Ascending aorta (tissue), 2 donors: ENCODE results near the gene EFCAB13. TPM values are rescaled to one million over a fixed set of nuclear protein-coding genes. Genes with fewer than 3 reads are reported as not detected.
A peak's percentile ranks its signal among the peaks of the same experiment; 100 is the strongest.

Source experiments
- DNase-seq, 2 donors: peaks; one replicate each; pipeline ENCODE4 v3.0.0-alpha.2; 2019; ENCODE audit warnings: low spot score in 2 of 2
- H3K27ac ChIP-seq, 2 donors: fragments of 200-600 bp; sonication (generic); one replicate each; pipeline ENCODE4 v1.5.1; 2016 to 2017; ENCODE audit warnings: mild to moderate bottlenecking in 1 of 2
- H3K27me3 ChIP-seq: fragments of 200-600 bp; sonication (generic); one replicate; pipeline ENCODE4 v1.5.1; 2017
- H3K36me3 ChIP-seq, 2 donors: fragments of 200-600 bp; sonication (generic); one replicate each; pipeline ENCODE4 v1.5.1; 2016
- H3K4me1 ChIP-seq, 2 donors: fragments of 200-600 bp; sonication (generic); one replicate each; pipeline ENCODE4 v1.5.1; 2016 to 2017; ENCODE audit warnings: mild to moderate bottlenecking in 1 of 2
- H3K4me3 ChIP-seq, 2 donors: fragments of 200-600 bp; sonication (generic); one replicate each; pipeline ENCODE4 v1.5.1; 2016 to 2017; ENCODE audit warnings: mild to moderate bottlenecking in 1 of 2
- H3K9me3 ChIP-seq, 2 donors: fragments of 200-600 bp; sonication (generic); one replicate each; pipeline ENCODE4 v1.5.1; 2016
- intact Hi-C: fragments of 100-400 bp; cut with DNase I; formaldehyde crosslinking; loops from one replicate; pipeline ENCODE4 v1.15.1; 2023
- total RNA-seq: library from RNA; depleted of rRNA; stranded (reverse); fragments of >200 nt; gene quantifications from one replicate; pipeline ENCODE4 v1.1.0, GENCODE V29; 2016
- TF ChIP-seq, protein P1 (sequence below), 3 experiments: fragments of 200-600 bp in 2 of 3; fragments of 450-650 bp in 1 of 3; sonication (generic) in 2 of 3; IDR thresholded peaks; one replicate each; pipeline ENCODE4 v1.5.1; 2016 to 2019; ENCODE audit warnings: antibody characterized with exemption in 3 of 3, mild to moderate bottlenecking in 1 of 3, moderate library complexity in 1 of 3

Gene EFCAB13
- total RNA-seq, 1 donor from 2014 or later = 1.2 TPM

DNA sequence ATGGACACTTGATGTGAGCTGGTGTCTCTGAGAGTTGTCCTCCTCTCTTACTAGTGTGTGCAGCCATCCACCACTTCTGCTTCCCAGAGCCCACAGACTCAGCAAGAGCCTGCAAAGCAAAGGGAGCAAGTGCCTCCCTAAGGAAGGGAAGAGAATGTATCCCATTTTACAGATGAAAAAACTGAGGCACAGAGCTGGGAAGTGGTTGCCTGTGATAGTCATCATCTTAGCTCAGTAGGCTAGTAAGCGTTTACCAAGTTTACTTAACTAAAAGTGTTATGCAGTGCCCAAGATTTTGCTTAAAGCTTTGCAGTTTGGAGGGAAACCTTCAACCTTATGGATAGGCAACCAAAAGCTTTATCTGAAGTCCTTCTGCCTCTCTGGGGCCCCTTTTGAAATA, 23.0 kb upstream of the EFCAB13 start:
- H3K27ac ChIP-seq = no peak overlapping the region
- H3K4me1 ChIP-seq = peaks cover 6 to 26% of the 10 kb centered on the region in 2 donors
- no peak overlapping the region for H3K4me3 ChIP-seq
- H3K36me3 ChIP-seq = peaks cover 44 to 76% of the 10 kb centered on the region in 2 donors
- DNase-seq = no peak
- peaks cover 0 to 6% of the 10 kb centered on the region in 2 donors for H3K9me3 ChIP-seq
- H3K27me3 ChIP-seq = no peaks in the 10 kb centered on the region
- intact Hi-C loops = no loop called here
- TF ChIP-seq, protein P1, sequence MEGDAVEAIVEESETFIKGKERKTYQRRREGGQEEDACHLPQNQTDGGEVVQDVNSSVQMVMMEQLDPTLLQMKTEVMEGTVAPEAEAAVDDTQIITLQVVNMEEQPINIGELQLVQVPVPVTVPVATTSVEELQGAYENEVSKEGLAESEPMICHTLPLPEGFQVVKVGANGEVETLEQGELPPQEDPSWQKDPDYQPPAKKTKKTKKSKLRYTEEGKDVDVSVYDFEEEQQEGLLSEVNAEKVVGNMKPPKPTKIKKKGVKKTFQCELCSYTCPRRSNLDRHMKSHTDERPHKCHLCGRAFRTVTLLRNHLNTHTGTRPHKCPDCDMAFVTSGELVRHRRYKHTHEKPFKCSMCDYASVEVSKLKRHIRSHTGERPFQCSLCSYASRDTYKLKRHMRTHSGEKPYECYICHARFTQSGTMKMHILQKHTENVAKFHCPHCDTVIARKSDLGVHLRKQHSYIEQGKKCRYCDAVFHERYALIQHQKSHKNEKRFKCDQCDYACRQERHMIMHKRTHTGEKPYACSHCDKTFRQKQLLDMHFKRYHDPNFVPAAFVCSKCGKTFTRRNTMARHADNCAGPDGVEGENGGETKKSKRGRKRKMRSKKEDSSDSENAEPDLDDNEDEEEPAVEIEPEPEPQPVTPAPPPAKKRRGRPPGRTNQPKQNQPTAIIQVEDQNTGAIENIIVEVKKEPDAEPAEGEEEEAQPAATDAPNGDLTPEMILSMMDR (IDR thresholded peaks at IDR 0.05) = no peak

DNA sequence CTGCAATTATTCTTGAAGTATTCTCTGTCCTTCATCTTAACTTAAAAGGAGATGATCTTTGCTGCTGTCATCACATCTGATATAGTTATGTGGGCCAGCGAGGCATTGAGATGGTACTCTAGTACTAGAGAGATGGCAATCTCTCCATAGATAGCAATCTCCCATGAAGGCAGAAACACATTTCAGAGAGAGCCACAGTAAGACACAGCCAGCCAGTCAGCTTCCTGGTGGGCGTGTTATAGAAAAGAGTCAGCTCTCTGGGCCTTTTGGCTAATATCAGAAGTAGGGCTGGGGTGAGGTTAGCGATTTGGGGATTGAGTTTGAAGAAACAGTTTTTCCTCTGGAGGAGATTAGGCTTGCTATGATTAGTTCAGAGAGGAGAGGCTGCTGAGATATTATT, 22.6 kb upstream of the EFCAB13 start:
- no peak overlapping the region for H3K4me3 ChIP-seq
- H3K9me3 ChIP-seq = peaks cover 0 to 6% of the 10 kb centered on the region in 2 donors
- intact Hi-C loops = no loop called here
- H3K4me1 ChIP-seq = peaks cover 4 to 26% of the 10 kb centered on the region in 2 donors
- H3K27ac ChIP-seq = no peak overlapping the region
- no peaks in the 10 kb centered on the region for H3K27me3 ChIP-seq
- H3K36me3 ChIP-seq = peaks cover 45 to 75% of the 10 kb centered on the region in 2 donors
- TF ChIP-seq, protein P1 (IDR thresholded peaks at IDR 0.05) = no peak
- no peak for DNase-seq

DNA sequence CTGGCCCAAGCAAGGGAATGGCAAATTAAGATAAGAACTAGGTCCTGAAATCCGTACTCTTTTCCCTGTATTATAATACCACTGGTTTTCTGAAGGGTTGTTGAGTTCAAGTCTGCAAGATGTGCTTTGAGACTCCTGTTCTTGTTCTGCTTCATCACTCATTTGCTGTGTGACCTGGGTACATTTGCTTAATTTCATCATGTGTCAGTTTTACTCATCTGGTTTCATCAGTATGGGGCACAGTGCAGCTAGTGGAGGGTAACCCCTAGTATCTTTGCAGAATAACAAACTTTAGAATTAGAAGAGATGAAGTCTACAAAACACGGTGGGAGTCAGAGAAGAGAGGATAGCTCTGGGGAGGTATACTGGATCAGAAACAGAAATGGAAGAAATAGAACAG, 21.9 kb upstream of the EFCAB13 start:
- no peaks in the 10 kb centered on the region for H3K27me3 ChIP-seq
- H3K36me3 ChIP-seq = peaks cover 50 to 71% of the 10 kb centered on the region in 2 donors
- peaks cover 4 to 25% of the 10 kb centered on the region in 2 donors for H3K4me1 ChIP-seq
- no peak for DNase-seq
- TF ChIP-seq, protein P1 (IDR thresholded peaks at IDR 0.05) = no peak
- intact Hi-C loops = no loop called here
- H3K27ac ChIP-seq = no peak overlapping the region
- H3K9me3 ChIP-seq = peaks cover 0 to 6% of the 10 kb centered on the region in 2 donors
- H3K4me3 ChIP-seq = no peak overlapping the region

DNA sequence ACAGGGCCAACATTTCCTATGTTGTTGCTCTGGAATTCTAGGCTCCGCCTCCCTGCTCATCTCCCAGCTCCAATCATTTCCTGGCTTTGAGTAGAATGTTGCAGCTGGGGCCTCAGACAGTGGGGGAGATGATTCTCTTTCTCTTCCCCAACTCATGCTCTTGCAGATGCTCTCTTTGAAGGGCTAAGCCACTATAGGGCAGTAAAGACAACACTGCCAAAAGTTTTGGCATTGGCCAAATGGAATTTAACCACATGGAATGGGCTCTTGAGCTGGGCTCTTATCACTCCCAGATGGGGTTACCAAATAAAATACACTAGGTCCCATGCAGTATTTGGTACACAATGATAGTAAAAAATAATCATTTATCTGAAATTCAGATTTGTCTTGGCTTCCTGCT, 19.6 kb upstream of the EFCAB13 start:
- intact Hi-C loops = no loop called here
- Histone ChIP-seq H3K36me3 (peaks cover 64 to 82% of the 10 kb centered on the region in 2 donors), H3K4me3 (no peak overlapping the region), H3K27ac (peak overlapping the region; percentile 31 to 74), H3K27me3 (no peaks in the 10 kb centered on the region), H3K9me3 (peaks cover 0 to 6% of the 10 kb centered on the region in 2 donors), H3K4me1 (peaks cover 4 to 16% of the 10 kb centered on the region in 2 donors)
- TF ChIP-seq, protein P1 (IDR thresholded peaks at IDR 0.05) = no peak
- no peak for DNase-seq

DNA sequence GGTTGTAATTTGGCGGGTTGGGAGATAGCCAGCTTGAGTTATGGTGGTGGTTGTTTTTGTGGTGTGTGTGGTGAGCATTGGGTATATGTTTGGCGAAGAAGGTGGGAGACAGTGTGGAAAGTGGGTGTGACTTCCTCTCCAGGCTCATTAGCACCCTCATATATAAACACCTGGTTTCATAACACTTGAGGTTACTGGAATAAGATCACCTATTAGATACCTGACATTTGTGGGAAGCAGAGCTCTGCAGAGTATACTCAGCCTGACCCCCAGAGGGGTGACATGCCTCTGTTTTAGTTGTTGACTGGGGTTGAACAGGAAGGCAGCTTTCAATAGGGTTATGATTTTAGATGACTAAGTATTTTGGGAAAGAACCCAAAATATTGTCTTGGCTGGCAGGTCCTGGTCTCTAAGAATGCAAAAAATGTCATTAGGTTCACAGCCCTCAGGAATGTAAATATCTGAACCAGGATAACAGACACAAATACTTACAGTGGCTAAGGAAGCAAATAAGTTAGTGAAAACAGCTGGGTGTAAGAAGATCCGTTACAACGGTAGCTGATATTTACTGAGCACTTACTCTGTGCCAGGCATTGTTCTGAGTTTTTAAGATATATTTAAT, 18.3 kb upstream of the EFCAB13 start:
- Histone ChIP-seq H3K9me3 (peaks cover 0 to 6% of the 10 kb centered on the region in 2 donors), H3K4me3 (no peak overlapping the region), H3K36me3 (peaks cover 69 to 82% of the 10 kb centered on the region in 2 donors), H3K27ac (peak overlapping the region; percentile 74 to 82), H3K27me3 (no peaks in the 10 kb centered on the region), H3K4me1 (peaks cover 4 to 16% of the 10 kb centered on the region in 2 donors)
- TF ChIP-seq, protein P1 (IDR thresholded peaks at IDR 0.05) = no peak
- intact Hi-C loops = loop anchor here (1.0 kb wide), 1 partner anchor 26 kb away; no protein-coding TSS in a partner anchor
- DNase-seq = peak in 1 of 2 donors; percentile 84
